ENCODE measurements around the gene STAMBP.

GRCh38 chr2:73901143-73901542 lies 72.4 kb downstream of the STAMBP start:
- TF ChIP-seq JUND (IDR thresholded peaks at IDR 0.05) (no peak), MAX (IDR thresholded peaks at IDR 0.05) (no peak), YY1 (IDR thresholded peaks at IDR 0.05) (no peak), ZBTB33 (IDR thresholded peaks at IDR 0.05) (no peak), HNF4G (IDR thresholded peaks at IDR 0.05) (no peak), TAF1 (conservative IDR thresholded peaks at IDR 0.05) (no peak), RXRA (IDR thresholded peaks at IDR 0.05) (no peak), RAD21 (IDR thresholded peaks at IDR 0.05) (no peak), FOXA1 (IDR thresholded peaks at IDR 0.05) (no peak), FOXA2 (IDR thresholded peaks at IDR 0.05) (no peak)
- TF ChIP-seq, protein P1, sequence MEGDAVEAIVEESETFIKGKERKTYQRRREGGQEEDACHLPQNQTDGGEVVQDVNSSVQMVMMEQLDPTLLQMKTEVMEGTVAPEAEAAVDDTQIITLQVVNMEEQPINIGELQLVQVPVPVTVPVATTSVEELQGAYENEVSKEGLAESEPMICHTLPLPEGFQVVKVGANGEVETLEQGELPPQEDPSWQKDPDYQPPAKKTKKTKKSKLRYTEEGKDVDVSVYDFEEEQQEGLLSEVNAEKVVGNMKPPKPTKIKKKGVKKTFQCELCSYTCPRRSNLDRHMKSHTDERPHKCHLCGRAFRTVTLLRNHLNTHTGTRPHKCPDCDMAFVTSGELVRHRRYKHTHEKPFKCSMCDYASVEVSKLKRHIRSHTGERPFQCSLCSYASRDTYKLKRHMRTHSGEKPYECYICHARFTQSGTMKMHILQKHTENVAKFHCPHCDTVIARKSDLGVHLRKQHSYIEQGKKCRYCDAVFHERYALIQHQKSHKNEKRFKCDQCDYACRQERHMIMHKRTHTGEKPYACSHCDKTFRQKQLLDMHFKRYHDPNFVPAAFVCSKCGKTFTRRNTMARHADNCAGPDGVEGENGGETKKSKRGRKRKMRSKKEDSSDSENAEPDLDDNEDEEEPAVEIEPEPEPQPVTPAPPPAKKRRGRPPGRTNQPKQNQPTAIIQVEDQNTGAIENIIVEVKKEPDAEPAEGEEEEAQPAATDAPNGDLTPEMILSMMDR (IDR thresholded peaks at IDR 0.05; ENCODE audit: low read depth, low read length, missing input control), result no peak
